Stimulated activated CD8-positive, alpha-beta memory T cell treated with anti-CD3 and anti-CD28 coated beads, Interleukin-2, amount 100 ng/mL, for 48 hours (primary cell): ENCODE measurements around the gene ZNRF4.

ENCODE experiments used
- DNase-seq, 2 donors: peaks; one replicate each; pipeline ENCODE4 v3.0.0-alpha.2; 2020; ENCODE audit warnings: low read depth in 2 of 2

The ZNRF4 gene

GRCh38 chr19:5440299-5440698 is 14.9 kb upstream of the ZNRF4 start:
- no peak for DNase-seq

GRCh38 chr19:5443723-5444122 is 11.5 kb upstream of the ZNRF4 start:
- no peak for DNase-seq

- no peak for DNase-seq
Observed at GRCh38 chr19:5444431-5444830, 10.8 kb upstream of the ZNRF4 start.

GRCh38 chr19:5445071-5445470 is 10.1 kb upstream of the ZNRF4 start:
- no peak for DNase-seq

GRCh38 chr19:5445561-5446055 is 9.6 kb upstream of the ZNRF4 start:
- DNase-seq: no peak

- DNase-seq: no peak
Observed at GRCh38 chr19:5447700-5448311, 7.4 kb upstream of the ZNRF4 start.

GRCh38 chr19:5448374-5448773 is 6.8 kb upstream of the ZNRF4 start:
- DNase-seq: no peak

- DNase-seq: no peak
Observed at GRCh38 chr19:5450482-5451126, 4.6 kb upstream of the ZNRF4 start.

GRCh38 chr19:5451494-5451893 is 3.7 kb upstream of the ZNRF4 start:
- DNase-seq: no peak

GRCh38 chr19:5452594-5453565 is 2.3 kb upstream of the ZNRF4 start:
- no peak for DNase-seq

- no peak for DNase-seq
Observed at GRCh38 chr19:5454743-5455142, 474 bp upstream of the ZNRF4 start.

- DNase-seq: no peak
Observed at GRCh38 chr19:5456130-5456840, 1.1 kb downstream of the ZNRF4 start.

GRCh38 chr19:5456841-5457200 is 1.6 kb downstream of the ZNRF4 start:
- DNase-seq: no peak

- no peak for DNase-seq
Observed at GRCh38 chr19:5457709-5458108, 2.5 kb downstream of the ZNRF4 start.

- DNase-seq: no peak
Observed at GRCh38 chr19:5458420-5458819, 3.2 kb downstream of the ZNRF4 start.

- DNase-seq: no peak
Observed at GRCh38 chr19:5459360-5459759, 4.1 kb downstream of the ZNRF4 start.

- DNase-seq: no peak
Observed at GRCh38 chr19:5460748-5461147, 5.5 kb downstream of the ZNRF4 start.

- no peak for DNase-seq
Observed at GRCh38 chr19:5463959-5464358, 8.7 kb downstream of the ZNRF4 start.

- DNase-seq: no peak
Observed at GRCh38 chr19:5466072-5466471, 10.9 kb downstream of the ZNRF4 start.

- DNase-seq: no peak
Observed at GRCh38 chr19:5466814-5467291, 11.6 kb downstream of the ZNRF4 start.

- DNase-seq: no peak
Observed at GRCh38 chr19:5470264-5470671, 15.1 kb downstream of the ZNRF4 start.

- no peak for DNase-seq
Observed at GRCh38 chr19:5472286-5472685, 17.1 kb downstream of the ZNRF4 start.
